C4-2B (cell line): ENCODE results near the gene COQ10B.

Experiments
- CTCF ChIP-seq: fragments of 450-650 bp; conservative IDR thresholded peaks from 2 replicates; pipeline ENCODE4 v1.5.1; 2017; ENCODE audit warnings: mild to moderate bottlenecking
- ZFX ChIP-seq: fragments of 450-650 bp; IDR thresholded peaks from 2 replicates; pipeline ENCODE4 v1.6.1; 2017

- TF ChIP-seq CTCF: no peak
- TF ChIP-seq ZFX: peak; percentile 76
Measured at GRCh38 chr2:197516393-197516761, 63.0 kb downstream of the COQ10B start.
